ENCODE measurements around the gene NEK7. TPM values are rescaled to one million over a fixed set of nuclear protein-coding genes. Genes with fewer than 3 reads are reported as not detected.

Gene NEK7
- total RNA-seq, 4 donors from 2014 or later = 45.7 to 75.7 (median 53.5) TPM

GRCh38 chr1:198361237-198361767 is 204.5 kb downstream of the NEK7 start:
- Histone ChIP-seq H3K36me3 (no peaks in the 10 kb centered on the region), H3K9me3 (no peaks in the 10 kb centered on the region), H3K4me3 (no peak overlapping the region), H3K27ac (no peak overlapping the region), H3K27me3 (no peaks in the 10 kb centered on the region), H3K4me1 (no peaks in the 10 kb centered on the region)
- TF ChIP-seq POLR2A (IDR thresholded peaks at IDR 0.05) (no peak), EP300 (IDR thresholded peaks at IDR 0.05) (no peak), POLR2AphosphoS5 (IDR thresholded peaks at IDR 0.05) (no peak)
- TF ChIP-seq, protein P1, sequence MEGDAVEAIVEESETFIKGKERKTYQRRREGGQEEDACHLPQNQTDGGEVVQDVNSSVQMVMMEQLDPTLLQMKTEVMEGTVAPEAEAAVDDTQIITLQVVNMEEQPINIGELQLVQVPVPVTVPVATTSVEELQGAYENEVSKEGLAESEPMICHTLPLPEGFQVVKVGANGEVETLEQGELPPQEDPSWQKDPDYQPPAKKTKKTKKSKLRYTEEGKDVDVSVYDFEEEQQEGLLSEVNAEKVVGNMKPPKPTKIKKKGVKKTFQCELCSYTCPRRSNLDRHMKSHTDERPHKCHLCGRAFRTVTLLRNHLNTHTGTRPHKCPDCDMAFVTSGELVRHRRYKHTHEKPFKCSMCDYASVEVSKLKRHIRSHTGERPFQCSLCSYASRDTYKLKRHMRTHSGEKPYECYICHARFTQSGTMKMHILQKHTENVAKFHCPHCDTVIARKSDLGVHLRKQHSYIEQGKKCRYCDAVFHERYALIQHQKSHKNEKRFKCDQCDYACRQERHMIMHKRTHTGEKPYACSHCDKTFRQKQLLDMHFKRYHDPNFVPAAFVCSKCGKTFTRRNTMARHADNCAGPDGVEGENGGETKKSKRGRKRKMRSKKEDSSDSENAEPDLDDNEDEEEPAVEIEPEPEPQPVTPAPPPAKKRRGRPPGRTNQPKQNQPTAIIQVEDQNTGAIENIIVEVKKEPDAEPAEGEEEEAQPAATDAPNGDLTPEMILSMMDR (IDR thresholded peaks at IDR 0.05) = no peak
- no peak for DNase-seq (ENCODE audit: low spot score in 2 of 2)
- WGBS = 88% methylated on average over 3 of the region's 3 CpGs

DNA sequence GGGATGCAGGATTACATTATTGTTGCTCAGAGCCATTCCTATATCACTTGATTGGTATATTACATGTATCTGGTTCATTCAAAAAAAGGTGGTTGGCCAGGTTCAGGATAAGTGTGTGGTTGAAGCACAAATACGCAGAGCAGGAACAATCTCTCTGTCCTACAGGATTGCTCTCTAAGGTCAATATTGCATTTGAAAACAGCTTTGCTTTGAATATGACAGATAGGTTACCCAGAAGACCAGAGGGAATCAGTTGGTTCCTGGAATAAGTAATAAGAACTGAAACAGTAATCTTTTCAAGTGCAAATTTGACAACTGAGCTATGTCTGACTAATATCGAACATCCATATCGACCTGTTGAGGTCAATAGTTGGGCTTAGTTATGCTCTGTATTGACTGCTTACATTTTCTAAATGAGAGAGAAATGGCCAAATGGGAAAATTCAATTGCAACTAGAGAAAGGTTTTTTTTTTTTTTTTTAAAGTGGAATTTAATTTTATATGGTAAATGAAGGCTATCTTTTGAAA is 206.9 kb downstream of the NEK7 start:
- WGBS = 95% methylated on average over 3 of the region's 3 CpGs
- H3K9me3 ChIP-seq = no peaks in the 10 kb centered on the region
- H3K4me3 ChIP-seq = no peak overlapping the region
- no peak for TF ChIP-seq EP300 (IDR thresholded peaks at IDR 0.05)
- no peak for TF ChIP-seq POLR2AphosphoS5 (IDR thresholded peaks at IDR 0.05)
- TF ChIP-seq, protein P1 (IDR thresholded peaks at IDR 0.05) = no peak
- TF ChIP-seq POLR2A (IDR thresholded peaks at IDR 0.05) = no peak
- no peak overlapping the region for H3K27ac ChIP-seq
- H3K27me3 ChIP-seq = no peaks in the 10 kb centered on the region
- no peaks in the 10 kb centered on the region for H3K4me1 ChIP-seq
- DNase-seq (ENCODE audit: low spot score in 2 of 2) = no peak
- no peaks in the 10 kb centered on the region for H3K36me3 ChIP-seq

- TF ChIP-seq, protein P1 (IDR thresholded peaks at IDR 0.05) = no peak
- TF ChIP-seq POLR2AphosphoS5 (IDR thresholded peaks at IDR 0.05) (no peak), POLR2A (IDR thresholded peaks at IDR 0.05) (no peak), EP300 (IDR thresholded peaks at IDR 0.05) (no peak)
- Histone ChIP-seq H3K4me3 (no peak overlapping the region), H3K4me1 (no peaks in the 10 kb centered on the region), H3K36me3 (no peaks in the 10 kb centered on the region), H3K27ac (no peak overlapping the region), H3K9me3 (no peaks in the 10 kb centered on the region), H3K27me3 (no peaks in the 10 kb centered on the region)
- no peak for DNase-seq (ENCODE audit: low spot score in 2 of 2)
- WGBS = 76% methylated on average over 2 of the region's 2 CpGs
These were observed 207.7 kb downstream of the NEK7 start for GRCh38 chr1:198364471-198364870.

DNA sequence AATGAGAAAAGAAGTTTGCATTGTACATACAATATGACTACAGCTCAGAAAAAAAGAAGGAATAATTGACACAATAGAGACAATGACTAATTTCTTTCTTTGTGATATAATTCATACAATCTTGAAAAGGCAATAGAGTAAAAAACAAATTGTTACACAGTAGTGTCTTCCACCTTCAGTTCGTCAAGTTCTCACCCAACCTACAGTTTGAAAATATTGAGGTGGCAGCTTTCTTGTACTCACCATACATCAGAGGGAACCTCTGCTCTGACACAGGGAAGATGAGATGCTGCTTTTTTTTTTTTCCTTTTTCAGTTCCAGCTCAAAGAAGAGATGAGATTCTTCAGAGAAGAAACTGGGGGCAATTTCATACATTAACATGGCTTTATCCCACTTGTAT is 210.5 kb downstream of the NEK7 start:
- no peaks in the 10 kb centered on the region for H3K36me3 ChIP-seq
- 94% methylated on average over 1 of the region's 1 CpG for WGBS
- no peaks in the 10 kb centered on the region for H3K4me1 ChIP-seq
- no peak for DNase-seq (ENCODE audit: low spot score in 2 of 2)
- H3K4me3 ChIP-seq = no peak overlapping the region
- no peak overlapping the region for H3K27ac ChIP-seq
- H3K9me3 ChIP-seq = no peaks in the 10 kb centered on the region
- no peaks in the 10 kb centered on the region for H3K27me3 ChIP-seq
- TF ChIP-seq POLR2AphosphoS5 (IDR thresholded peaks at IDR 0.05) (no peak), EP300 (IDR thresholded peaks at IDR 0.05) (no peak), POLR2A (IDR thresholded peaks at IDR 0.05) (no peak)
- TF ChIP-seq, protein P1 (IDR thresholded peaks at IDR 0.05) = no peak

DNA sequence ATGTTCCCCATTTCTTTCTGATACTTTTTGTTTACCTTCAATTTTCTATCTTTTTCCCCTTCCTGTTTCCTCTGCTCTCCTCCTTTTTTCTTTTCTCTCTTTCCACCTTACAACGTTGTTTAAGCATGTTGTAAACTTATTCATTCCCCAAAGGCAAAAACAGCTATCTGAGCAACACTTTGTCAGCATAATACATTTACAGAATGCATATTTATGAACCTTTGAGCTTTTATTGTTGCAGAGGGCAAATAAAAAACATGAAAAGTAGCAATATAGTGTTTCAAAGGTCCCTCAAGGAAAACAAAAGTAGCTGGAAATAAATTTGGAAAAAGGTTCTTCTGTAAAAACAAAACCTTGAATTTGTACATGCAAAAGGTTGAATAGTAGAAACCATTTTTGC is 214.2 kb downstream of the NEK7 start:
- Histone ChIP-seq H3K4me3 (no peak overlapping the region), H3K27ac (no peak overlapping the region)
- WGBS = 30% methylated on average over 1 of the region's 1 CpG

More for the DNA sequence above, 214.2 kb downstream of the NEK7 start:
- no peak for DNase-seq (ENCODE audit: low spot score in 2 of 2)
- H3K9me3 ChIP-seq = peaks cover 5% of the 10 kb centered on the region
- no peaks in the 10 kb centered on the region for H3K4me1 ChIP-seq
- no peaks in the 10 kb centered on the region for H3K27me3 ChIP-seq
- TF ChIP-seq POLR2AphosphoS5 (IDR thresholded peaks at IDR 0.05) (no peak), POLR2A (IDR thresholded peaks at IDR 0.05) (no peak), EP300 (IDR thresholded peaks at IDR 0.05) (no peak)
- TF ChIP-seq, protein P1 (IDR thresholded peaks at IDR 0.05) = no peak
- H3K36me3 ChIP-seq = no peaks in the 10 kb centered on the region

Other genes with a start within 250 kb of the NEK7 start
- gene LHX9, start 239.6 kb upstream of the NEK7 start, total RNA-seq = not detected

All from suprapubic skin (tissue), 4 donors.